ENCODE measurements around the gene HTD2. TPM values are rescaled to one million over a fixed set of nuclear protein-coding genes. Genes with fewer than 3 reads are reported as not detected.

HTD2 gene
- total and polyA plus RNA-seq, 2 donors (not counting 1 experiment from before 2014, with no cell fraction given): 4.2 to 8.8 TPM

- CTCF ChIA-PET: no interaction called here
- no peak overlapping the region for H3K4me2 ChIP-seq (replicated peaks; ENCODE audit: low read depth, low read length, poor library complexity, severe bottlenecking)
Measured at GRCh38 chr3:58361866-58362265, 55.5 kb downstream of the HTD2 start.

GRCh38 chr3:58366699-58367098 lies 60.4 kb downstream of the HTD2 start:
- Histone ChIP-seq H3K36me3 (replicated peaks in 1 of 2; ENCODE audit: control extremely low read depth in 1 of 2, control insufficient read depth in 1 of 2, extremely low read depth in 1 of 2, insufficient read depth in 2 of 2, low read length in 1 of 2) (peaks cover 0 to 27% of the 10 kb centered on the region in 2 experiments), H3K27me3 (replicated peaks in 1 of 4; ENCODE audit: control extremely low read depth in 1 of 4, control insufficient read depth in 3 of 4, insufficient read depth in 4 of 4, low read length in 3 of 4) (no peaks in the 10 kb centered on the region), H3K9me3 (ENCODE audit: control extremely low read depth in 1 of 3, control insufficient read depth in 2 of 3, insufficient read depth in 1 of 3, low read length in 2 of 3) (no peaks in the 10 kb centered on the region), H3K4me2 (replicated peaks; ENCODE audit: low read depth, low read length, poor library complexity, severe bottlenecking) (no peak overlapping the region), H3K9ac (ENCODE audit: low read length) (no peak overlapping the region), H3K79me2 (ENCODE audit: control insufficient read depth, insufficient read depth, low read length) (peaks cover 99% of the 10 kb centered on the region), H2AFZ (ENCODE audit: insufficient read depth, low read depth, low read length, poor library complexity, severe bottlenecking) (no peak overlapping the region), H3K4me1 (ENCODE audit: control insufficient read depth in 2 of 2, insufficient read depth in 2 of 2, low read length in 2 of 2) (peaks cover 30 to 43% of the 10 kb centered on the region in 2 donors), H3K27ac (ENCODE audit: low read length in 2 of 2) (peak overlapping the region in 1 of 2 donors; percentile 43), H3K4me3 (ENCODE audit: control extremely low read depth in 1 of 5, extremely low read depth in 1 of 5, insufficient read depth in 1 of 5, low read depth in 2 of 5, low read length in 4 of 5) (no peak overlapping the region), H4K20me1 (ENCODE audit: control insufficient read depth, insufficient read depth, low read length, poor library complexity, severe bottlenecking) (peaks cover 38% of the 10 kb centered on the region)
- TF ChIP-seq EZH2 (IDR thresholded peaks at IDR 0.05; ENCODE audit: borderline replicate concordance, insufficient read depth, low read depth, low read length, poor library complexity, severe bottlenecking): no peak
- TF ChIP-seq CTCF (IDR thresholded peaks at IDR 0.05): no peak
- Mint-ChIP-seq H3K27ac (peak overlapping the region; percentile 57), H3K27me3 (no peaks in the 10 kb centered on the region), H3K4me3 (no peak overlapping the region), H3K4me1 (peaks cover 53% of the 10 kb centered on the region), H3K9me3 (ENCODE audit: insufficient read depth) (no peaks in the 10 kb centered on the region)
- intact Hi-C loops (cut with micrococcal nuclease): no loop called here
- ATAC-seq (ENCODE audit: low read depth) (no peak), DNase-seq (no peak)
- CTCF ChIA-PET: interaction anchor here (0.9 to 1.0 kb wide), 2 partner anchors 10 to 48 kb away, joined by 3 read pairs; no protein-coding TSS in a partner anchor
- WGBS (ENCODE audit: insufficient coverage): no CpG with 5 or more reads among the region's 1 CpG
- POLR2A ChIA-PET: no interaction called here

More at GRCh38 chr3:58361866-58362265, 55.5 kb downstream of the HTD2 start:
- Histone ChIP-seq H3K27me3 (replicated peaks in 1 of 4; ENCODE audit: control extremely low read depth in 1 of 4, control insufficient read depth in 3 of 4, insufficient read depth in 4 of 4, low read length in 3 of 4) (no peaks in the 10 kb centered on the region), H3K4me1 (ENCODE audit: control insufficient read depth in 2 of 2, insufficient read depth in 2 of 2, low read length in 2 of 2) (peaks cover 45 to 68% of the 10 kb centered on the region in 2 donors), H3K27ac (ENCODE audit: low read length in 2 of 2) (peak overlapping the region in 1 of 2 donors; percentile 2), H3K9me3 (ENCODE audit: control extremely low read depth in 1 of 3, control insufficient read depth in 2 of 3, insufficient read depth in 1 of 3, low read length in 2 of 3) (no peaks in the 10 kb centered on the region), H4K20me1 (ENCODE audit: control insufficient read depth, insufficient read depth, low read length, poor library complexity, severe bottlenecking) (peaks cover 22% of the 10 kb centered on the region), H3K9ac (ENCODE audit: low read length) (no peak overlapping the region), H3K36me3 (replicated peaks in 1 of 2; ENCODE audit: control extremely low read depth in 1 of 2, control insufficient read depth in 1 of 2, extremely low read depth in 1 of 2, insufficient read depth in 2 of 2, low read length in 1 of 2) (peaks cover 0 to 8% of the 10 kb centered on the region in 2 experiments), H3K4me3 (ENCODE audit: control extremely low read depth in 1 of 5, extremely low read depth in 1 of 5, insufficient read depth in 1 of 5, low read depth in 2 of 5, low read length in 4 of 5) (no peak overlapping the region), H3K79me2 (ENCODE audit: control insufficient read depth, insufficient read depth, low read length) (peaks cover 100% of the 10 kb centered on the region), H2AFZ (ENCODE audit: insufficient read depth, low read depth, low read length, poor library complexity, severe bottlenecking) (no peak overlapping the region)
- H3K4me1 Mint-ChIP-seq: peaks cover 66% of the 10 kb centered on the region
- no peak for ATAC-seq (ENCODE audit: low read depth)
- H3K4me3 Mint-ChIP-seq: no peak overlapping the region
- no peaks in the 10 kb centered on the region for H3K9me3 Mint-ChIP-seq (ENCODE audit: insufficient read depth)
- POLR2A ChIA-PET: no interaction called here
- intact Hi-C loops (cut with micrococcal nuclease): no loop called here
- no peaks in the 10 kb centered on the region for H3K27me3 Mint-ChIP-seq
- DNase-seq: no peak
- H3K27ac Mint-ChIP-seq: peak overlapping the region; percentile 7
- TF ChIP-seq EZH2 (IDR thresholded peaks at IDR 0.05; ENCODE audit: borderline replicate concordance, insufficient read depth, low read depth, low read length, poor library complexity, severe bottlenecking) (no peak), CTCF (IDR thresholded peaks at IDR 0.05) (no peak)

Data from B cell (primary cell).